8988T (cell line): Measurements from ENCODE around the gene GNLY.
"Not testable (repeated sequence)": the region's sequence is repeated elsewhere in the genome, so short reads cannot be mapped to it uniquely, and the experiment has no call there.

Experiments
- DNase-seq: peaks from one replicate; pipeline ENCODE4 v3.0.0; 2011

The GNLY gene

DNA sequence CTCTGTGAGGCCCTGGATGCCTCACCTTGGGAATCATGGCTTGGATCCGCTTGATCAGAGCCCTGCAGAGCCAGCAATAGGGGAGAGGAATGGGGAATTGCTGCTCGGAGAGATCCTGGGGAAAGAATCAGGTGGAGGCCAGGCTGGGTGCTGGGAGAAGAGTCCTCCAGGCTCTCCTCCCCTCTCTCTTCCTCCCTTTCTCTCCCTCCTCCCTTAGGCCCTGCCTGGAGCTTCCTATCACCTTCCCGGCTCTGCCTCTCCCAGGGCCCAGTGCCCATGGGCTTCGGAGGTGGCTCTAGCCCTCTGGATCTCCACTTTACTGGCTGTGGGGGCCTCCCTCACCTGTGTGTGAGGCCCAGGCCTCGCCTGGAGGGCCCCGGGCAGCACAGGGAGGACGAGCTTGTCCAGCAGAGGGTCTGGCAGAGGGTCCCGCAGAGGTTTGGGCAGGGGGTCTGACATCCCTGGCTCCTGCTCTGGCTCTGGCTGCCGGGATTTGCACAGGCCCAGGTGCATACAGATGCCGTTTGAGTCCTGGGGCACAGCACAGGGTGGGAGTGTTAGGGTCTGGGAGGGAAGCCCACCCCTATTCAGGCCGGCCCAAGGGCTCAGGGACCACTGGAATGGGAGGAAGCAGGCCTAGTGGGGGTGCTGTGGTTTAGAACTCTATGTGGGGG is 28.8 kb upstream of the GNLY start:
- DNase-seq, result no peak

DNA sequence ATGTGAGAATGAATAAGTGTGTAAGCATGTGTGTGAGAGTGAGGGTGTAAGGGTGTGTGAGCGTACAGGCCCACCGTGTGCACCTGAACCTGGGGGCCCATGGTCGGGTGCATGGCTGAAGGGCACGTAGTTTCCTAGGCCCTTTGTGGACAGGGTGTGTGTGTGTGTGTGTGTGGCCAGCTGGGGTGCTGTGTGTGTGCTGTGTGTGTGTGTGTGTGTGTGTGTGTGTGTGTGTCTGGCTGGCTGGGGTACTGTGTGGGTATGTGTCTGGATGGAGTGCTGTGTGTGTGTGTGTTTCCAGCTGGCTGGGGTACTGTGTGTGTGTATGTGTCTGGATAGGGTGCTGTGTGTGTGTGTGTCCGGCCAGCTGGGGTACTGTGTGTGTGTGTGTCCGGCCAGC is 28.1 kb upstream of the GNLY start:
- DNase-seq, result no peak

DNA sequence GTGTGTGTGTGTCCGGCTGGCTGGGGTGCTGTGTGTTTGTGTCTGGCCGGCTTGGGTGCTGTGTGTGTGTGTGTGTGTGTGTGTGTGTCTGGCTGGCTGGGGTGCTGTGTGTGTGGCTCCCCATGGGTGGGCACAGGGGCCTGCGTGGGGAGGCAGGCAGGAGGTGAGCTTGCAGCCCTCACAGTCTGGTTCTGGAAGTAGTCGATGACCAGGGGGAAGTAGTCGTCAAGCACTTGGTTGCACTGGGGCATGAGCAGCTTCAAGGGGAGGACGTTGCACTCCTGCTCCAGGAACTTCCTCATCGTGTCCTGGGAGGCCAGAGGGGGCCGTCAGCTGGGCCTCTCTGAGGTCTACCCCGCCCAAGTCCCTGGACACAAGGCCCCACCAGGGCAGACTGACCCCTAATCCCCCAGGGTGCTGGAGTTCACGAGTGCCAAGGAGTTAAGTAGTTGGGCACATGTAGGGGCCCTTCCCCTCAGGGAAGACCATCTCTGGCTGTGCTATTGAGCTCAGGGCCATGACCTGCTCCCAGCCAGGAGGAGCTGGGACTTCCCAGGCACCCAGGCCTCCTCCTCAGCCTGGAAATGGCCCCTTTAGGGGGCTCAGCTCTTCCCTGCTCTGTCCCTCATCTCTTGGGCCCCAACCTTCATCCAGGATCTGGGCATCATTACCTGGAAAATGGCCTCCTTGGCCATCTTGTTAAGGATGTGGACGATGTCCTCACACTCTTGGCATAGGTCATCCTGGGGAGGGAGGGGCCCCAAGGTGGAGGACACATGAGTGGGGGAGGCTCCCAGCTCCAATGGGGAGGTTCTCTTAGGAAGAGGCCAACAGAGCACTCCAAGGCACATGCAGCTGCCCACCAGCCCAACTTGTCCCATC is 27.5 kb upstream of the GNLY start:
- no peak for DNase-seq

DNA sequence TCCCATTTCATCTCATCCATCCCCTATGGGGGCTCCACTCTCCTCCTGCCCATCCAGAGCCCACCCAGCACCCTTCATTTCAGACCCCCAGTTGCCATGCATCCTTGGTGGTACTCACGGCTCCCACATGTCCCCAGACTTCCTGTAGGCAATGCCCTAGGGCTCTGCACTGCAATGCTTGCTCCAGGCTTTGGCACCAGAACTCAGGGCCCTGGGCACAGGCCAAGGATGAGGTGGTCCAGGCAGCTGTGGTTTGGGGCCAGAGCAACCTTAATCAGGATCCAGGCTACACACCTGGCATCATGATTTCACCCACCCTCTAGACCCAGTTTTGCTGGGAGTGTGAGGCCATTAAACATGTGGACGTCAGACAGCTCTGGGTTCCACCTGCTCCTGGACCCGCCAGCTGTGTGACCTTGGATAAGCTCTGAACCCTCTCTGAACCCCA is 26.6 kb upstream of the GNLY start:
- no peak for DNase-seq

DNA sequence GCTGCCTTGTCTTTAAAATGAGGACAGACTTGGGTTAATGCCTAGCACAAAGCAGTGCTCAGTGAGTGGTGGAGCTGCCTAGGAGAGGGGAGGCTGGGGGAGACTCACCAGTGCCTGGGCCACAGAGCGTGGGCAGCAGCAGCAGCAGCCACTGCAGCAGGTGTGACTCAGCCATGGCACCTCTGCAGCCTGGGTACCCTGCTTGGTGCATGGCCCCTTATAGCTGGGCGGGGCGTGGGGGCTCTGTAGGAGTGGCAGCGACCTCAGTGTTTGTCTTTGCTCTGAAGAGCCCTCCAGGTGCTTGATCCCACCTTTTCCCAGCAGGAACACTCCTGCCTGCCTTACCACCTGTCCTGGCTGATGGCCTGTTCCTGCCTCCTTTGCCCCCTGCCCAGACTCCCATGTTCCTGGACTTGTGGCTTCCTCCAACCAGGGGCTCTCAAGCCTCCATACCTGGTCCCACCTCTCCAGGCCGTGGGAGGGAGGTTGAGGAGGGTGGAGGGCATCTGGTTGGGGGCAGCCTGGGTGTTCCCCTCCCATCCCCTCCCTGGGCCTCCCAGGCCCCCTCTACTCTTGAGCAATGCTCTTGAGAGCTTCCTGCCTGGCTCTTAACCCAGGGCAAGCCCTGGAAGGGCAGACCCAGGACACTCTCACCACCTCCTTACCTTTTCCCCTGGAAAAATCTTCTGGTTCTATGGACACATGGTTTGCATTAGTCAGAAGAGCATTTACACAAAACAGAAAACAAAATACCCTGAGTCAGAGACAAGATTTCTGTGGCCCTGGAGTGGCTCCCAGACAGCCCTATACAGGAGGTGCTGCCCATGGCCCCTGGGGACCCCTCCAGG is 25.9 kb upstream of the GNLY start, which contains the start of gene SFTPB:
Gene SFTPB, minus strand, starts transcription at position 191 of the 848 bp plus-strand sequence. Its CDS starts 16 bp downstream, at position 175.
- DNase-seq, result no peak

DNA sequence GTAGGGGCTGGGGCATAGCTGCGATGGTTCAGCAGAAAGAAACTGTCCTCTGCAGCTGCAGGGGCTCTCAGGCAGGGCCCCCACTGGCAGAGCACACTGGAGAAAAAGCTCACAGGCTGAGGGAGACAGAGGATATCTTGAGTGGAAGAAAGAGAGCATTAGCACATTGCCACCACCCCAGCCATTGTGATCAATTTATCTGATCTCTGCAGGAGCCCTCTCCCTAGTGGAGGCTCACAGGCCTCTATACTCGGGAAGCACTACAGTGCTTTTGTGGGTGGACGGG is 25.4 kb upstream of the GNLY start:
- no peak for DNase-seq

DNA sequence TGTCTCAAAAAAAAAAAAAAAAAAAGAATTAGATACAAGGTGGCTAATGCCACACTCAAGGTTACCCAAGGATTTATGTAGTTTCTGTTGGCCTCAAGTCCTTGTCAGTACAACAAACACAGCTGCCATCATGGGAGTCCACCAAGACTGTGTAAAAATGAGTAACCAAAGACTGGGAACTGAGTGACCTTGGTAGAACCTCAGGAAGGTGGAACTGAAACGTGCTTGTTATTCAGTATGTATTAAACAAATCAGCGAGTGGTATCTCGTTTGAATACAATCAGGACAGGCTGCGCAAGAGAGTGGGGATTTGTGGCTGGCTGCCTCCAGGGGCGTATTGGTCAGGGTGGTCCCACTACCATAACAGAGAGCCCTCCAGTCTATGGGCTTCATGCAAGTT is 24.6 kb upstream of the GNLY start:
- DNase-seq, result no peak

DNA sequence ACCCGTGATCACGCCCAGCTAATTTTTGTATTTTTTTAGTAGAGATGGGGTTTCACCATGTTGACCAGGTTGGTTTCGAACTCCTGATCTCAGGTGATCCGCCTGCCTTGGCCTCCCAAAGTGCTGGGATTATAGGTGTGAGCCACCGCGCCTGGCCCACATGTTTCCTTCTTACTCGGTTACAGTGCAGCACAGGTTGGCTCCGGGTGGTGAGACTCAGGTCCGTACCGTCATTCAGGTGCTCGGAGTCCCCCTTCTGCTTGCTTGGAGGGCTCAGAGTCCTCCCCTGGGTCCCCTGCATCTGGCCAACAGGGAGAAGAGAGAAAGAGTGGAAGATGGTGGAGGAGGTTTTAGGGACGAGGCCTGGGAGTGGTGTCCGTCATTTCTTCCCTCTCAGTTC is 23.7 kb upstream of the GNLY start:
- DNase-seq, result not testable (repeated sequence)

DNA sequence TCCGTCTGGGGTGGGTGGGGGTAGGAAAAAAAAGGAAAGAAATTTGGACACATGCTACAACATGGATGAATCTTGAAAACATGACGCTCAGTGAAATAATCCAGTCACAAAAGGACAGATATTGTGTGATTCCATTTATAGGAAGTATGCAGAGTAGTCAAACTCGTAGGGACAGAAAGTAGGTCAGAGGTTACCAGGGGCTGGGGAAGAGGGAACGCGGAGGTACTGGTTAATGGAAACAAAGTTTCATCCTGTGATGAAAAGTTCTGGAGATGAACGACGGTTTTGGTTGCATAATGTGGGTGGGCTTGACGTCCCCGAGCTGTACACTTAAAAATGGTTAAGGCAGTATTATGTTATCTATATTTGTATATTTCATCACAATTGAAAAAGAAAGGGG is 21.7 kb upstream of the GNLY start:
- no peak for DNase-seq

DNA sequence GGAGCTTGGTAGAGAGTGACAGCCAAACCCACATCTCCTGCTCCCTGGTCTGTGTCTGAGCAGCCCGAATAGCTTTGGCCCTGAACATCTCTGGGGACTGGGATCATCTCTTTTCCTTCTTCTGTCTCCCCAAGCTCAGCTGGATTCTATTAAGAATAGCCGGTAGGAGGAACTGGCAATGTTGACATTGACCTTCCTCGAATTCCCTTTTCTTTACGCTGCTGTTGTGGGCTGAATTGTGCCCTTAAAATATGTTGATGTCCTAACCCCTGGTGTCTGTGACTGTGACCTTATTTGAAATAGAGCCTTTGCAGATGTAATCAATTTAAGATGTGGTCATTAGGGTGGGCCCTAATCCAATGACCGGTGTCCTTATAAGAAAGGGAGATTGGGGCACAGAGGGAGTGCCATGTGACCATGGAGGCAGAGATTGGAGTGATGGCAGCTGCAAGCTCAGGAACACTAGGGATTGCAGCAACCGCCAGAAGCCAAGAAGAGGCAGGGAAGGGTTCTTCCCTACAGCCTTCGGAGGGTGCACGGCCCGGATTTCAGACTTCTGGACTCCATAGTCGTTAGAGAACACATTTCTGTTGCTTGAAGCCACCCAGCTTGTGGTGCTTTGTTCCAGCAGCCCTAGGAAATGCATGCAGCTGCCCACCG is 20.3 kb upstream of the GNLY start:
- no peak for DNase-seq

DNA sequence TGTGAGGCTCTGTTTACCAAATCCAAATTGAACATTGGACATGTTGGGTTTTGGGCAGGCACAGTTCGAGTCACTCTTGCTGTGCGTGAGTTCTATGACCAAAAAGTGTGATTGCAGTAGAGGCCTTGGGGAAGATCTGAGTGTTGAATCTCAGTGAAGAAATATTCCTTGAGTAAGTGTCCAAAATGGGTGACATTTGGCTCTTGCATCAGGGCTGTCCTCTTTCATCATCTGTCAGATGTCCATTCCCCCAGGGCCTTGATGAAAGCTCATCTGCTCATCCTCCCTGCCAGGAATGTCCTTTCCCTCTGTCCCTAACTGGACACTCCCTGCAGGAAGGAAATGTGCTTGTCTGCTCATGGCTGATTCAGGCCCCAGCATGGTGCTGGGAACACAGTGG is 19.7 kb upstream of the GNLY start:
- no peak for DNase-seq

DNA sequence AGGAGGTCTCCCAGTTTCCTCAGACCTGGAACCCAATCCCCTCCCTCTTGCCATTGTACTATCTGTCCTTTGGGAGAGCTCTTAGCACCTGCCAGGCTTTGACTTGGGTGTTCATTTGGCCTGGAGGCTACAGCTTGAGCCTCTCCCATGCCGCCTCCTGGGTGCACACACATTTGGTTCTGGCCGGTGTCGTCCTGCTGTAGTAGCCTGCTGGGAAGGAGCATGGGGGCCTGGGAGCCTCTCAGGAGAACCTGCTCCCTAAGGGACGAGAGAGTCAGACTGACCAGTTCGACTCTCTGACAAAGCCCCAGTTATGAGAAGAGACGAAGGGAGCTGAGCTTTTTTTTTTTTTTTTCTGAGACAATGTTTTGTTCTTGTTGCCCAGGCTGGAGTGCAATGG is 18.7 kb upstream of the GNLY start:
- DNase-seq, result no peak

DNA sequence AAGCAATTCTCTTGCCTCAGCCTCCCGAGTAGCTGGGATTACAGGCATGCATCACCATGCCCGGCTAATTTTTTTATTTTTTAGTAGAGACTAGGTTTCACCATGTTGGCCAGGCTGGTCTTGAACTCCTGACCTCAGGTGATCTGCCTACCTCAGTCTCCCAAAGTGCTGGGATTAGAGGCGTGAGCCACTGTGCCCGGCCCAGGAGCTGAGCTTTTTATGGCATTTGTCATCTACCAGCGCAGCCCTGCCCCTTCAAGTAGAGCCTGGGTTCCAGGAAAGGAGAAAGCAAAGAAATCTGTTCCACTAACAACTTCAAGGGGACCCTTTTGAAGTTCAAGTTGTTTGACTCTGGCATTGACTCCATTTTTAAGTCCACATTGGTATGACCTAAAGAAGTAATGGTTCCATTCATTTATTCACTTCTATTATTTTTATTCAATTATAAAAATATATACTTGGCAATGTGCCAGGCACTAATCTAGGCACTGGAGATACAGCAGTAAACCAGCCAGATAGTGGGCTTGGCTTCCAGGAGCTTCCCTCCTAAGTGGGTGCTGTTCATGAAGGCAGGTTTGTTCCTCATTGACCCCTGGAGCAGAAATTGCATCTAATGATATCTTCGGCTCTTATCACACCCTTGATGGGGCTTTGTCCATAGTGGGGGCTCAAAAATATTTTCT is 18.2 kb upstream of the GNLY start:
- no peak for DNase-seq

DNA sequence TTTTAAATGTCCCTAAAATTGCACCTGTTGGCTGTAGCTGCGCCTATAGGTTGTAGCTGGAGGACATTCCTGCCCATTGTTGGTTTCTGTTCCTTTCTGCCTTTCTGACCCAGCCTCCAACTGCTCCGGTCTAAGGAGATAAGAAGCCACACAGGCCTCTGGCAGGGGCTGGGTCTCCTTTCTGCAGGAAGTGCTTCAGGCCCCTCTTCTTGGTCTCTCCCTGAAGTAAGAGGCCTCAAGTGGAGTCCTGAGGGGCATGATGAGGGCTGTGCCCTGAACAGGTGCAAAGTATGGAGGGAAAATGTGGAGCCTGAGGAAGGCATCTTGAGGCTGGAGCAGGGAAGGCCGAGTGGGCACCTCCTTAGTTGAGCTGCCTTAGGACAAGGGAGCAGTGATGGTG is 15.8 kb upstream of the GNLY start:
- DNase-seq, result no peak

DNA sequence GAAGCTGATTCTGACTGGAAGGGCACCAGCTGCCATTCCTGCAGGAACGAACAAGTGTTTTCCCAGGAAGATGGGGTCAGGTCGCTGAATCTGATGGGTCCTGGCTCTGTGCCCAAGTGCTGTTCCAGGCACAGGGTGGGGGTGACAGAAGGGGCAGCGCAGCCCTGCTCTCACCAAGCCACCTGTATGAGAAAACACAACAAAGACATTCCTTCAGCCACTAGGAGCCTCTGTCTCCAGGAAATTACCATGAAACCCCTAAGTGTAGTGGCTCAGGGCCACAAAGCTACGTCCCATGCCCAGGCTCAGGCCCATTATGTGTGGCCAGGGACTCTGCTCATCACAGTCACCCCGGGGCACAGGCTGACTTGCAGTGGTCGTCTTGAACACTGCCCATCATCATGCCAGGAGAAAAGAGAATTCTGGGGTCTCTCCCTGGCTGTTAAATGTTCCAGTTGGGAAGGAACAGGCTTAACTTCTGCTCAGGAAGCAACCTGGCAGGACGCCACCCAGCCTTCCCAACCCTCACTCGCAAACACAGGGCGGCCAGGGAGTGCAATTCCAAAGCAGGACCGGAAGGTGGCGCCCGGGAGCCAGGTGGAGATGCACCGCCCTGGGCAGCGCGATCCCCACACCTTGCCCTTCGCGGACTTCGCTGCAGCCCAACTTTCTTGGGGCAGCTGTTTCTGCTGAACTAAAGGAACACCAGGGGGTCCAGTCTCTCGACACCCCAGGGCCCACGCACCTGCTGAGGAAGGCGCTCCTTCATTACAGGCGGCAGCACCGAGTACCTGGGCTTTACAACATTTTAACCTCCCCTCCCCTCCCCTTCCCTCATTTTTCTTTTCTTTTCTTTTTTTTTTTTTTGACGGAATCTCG is 15.1 kb upstream of the GNLY start:
- peak; percentile 88 for DNase-seq

DNA sequence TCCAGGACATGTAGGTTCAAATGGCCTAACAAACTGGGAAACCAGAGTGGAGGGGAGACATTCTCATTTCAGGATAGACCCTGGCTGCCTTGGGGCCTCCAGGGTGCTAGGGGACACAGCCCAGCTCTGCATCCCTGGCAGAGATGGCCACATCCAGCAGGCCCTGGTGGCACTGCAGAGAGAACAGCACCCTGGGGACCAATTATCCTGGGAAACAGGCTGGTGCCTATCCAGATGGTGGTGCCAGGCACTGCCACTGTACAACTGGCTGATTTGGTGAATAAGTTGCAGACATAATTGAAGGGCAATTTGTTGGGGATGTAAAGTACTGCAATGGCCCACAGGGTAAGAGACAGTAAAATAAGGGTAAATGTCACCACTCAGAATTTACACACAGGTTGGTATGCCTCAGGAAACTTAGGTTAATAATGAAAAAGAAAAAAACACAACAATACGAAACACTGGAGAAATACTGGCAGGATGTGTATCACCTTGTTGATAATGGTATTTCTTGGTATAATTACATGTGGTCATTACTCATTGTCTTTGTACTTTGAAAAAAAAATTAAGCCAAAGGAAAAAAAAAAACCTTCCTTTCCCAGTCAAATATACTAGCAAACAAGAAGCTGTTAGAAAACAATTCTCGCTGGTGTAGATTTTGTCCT is 13.3 kb upstream of the GNLY start:
- no peak for DNase-seq

DNA sequence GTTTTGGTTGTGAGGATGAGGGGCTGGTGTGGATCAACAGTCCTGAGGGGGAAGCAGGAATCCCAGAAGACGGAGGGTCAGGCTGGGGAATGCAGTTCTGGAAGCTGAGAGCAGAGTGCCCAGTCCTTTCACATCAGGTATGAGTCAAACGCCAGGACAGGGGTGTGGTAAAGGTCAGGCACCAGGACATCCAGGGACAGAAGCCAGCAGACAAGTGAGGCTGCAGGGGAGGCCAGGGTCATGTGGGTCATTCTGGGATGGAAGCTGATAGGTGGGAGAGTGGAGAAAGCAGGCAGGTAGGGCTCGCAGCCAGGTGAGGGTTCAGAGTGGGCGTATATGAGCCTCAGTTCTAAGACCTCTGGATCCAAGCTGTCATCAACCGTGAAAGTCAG is 12.8 kb upstream of the GNLY start:
- no peak for DNase-seq

DNA sequence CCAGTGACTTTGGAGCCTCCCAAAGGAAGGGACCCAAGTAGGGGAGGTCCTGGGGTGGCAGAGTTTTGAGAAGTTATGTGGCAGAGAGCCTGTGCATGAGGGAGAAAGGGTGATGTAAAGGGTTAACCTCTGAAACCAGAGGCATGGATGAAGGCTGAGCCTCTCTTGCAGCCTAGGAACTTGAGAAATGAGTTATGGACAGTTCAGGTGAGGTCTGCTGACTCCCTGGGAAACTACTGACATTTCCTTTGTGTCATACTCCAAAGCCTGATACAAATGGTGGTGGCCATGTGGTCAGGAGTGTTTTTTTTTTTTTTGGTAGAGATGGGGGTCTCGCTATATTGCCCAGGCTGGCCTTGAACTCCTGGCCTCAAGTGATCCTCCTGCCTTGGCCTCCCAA is 12.4 kb upstream of the GNLY start:
- DNase-seq, result no peak

DNA sequence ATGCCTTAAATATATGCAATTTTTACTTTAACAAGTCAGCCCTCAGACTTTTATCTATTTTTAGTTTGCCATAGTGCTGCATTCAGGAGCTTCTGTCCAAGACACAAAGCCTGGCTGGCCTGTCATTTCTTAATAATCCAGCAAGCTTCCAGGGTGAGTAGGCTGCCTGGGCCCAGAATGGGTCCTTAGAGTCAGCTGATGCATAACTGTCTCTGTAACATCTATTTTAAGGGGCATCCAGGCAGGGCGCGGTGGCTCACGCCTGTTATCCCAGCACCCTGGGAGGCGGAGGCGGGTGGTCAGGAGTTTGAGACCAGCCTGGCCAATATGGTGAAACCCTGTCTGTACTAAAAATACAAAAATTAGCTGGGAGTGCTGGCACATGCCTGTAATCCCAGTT is 11.8 kb upstream of the GNLY start:
- DNase-seq, result no peak

DNA sequence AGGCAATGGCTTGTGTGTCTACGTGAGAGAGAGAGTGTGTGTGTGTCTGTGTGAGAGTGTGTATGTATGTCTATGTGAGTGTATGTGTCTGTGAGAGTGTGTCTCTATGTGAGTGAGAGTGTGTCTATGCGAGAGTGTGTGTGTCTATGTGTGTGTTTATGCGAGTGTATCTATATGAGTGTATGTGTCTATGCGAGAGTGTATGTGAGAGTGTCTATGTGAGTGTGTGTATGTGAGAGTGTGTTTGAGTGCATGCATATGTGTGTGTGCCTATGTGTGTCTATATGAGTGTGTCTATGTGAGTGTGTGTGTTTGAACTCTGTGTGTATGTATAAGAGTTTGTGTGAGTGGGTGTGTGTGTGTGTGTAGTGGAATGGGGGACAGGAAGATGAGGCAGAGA is 9.8 kb upstream of the GNLY start:
- DNase-seq, result no peak

DNA sequence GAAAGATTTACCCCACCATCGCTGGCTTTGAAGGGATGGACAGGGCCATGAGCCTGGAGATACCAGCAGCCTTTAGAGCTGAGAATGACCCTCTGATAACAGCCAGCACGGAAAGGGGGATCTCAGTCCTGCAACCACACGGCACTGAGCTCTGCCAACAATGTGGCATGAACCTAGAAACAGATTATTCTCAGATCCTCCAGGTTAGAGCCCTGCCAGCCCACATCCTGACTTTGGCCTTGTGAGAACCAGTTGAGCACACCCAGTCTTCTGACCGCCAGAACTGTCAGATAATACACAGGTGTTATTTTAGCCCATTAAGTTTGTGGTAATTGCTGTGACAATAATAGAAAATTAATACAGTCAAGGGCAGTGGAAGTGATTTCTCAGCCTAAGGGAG is 9.4 kb upstream of the GNLY start:
- DNase-seq, result no peak
